ENCODE results near the gene PIK3R3. TPM values are rescaled to one million over a fixed set of nuclear protein-coding genes. Genes with fewer than 3 reads are reported as not detected.
A peak's percentile ranks its signal among the peaks of the same experiment; 100 is the strongest.

The PIK3R3 gene
- total and polyA plus RNA-seq, 11 donors, result 11.8 to 54.1 (median 41.9) TPM

- DNase-seq (no peak), ATAC-seq (peak in 3 of 4 donors; percentile 60 to 70 (median 65))
- Histone ChIP-seq H3K27ac (peak overlapping the region in 2 of 12 donors; percentile 2 to 30), H3K36me3 (peaks cover 0 to 3% (median 0%) of the 10 kb centered on the region in 9 donors), H3K9me3 (peaks cover 0 to 3% (median 0%) of the 10 kb centered on the region in 12 donors), H3K4me1 (peaks cover 0 to 35% (median 15%) of the 10 kb centered on the region in 12 donors), H3K4me3 (no peak overlapping the region), H3K27me3 (no peaks in the 10 kb centered on the region)
- no peak for TF ChIP-seq POLR2A (IDR thresholded peaks at IDR 0.05)
- no peak for TF ChIP-seq CTCF (IDR thresholded peaks at IDR 0.05)
- 33 to 60% (median 46%) methylated on average over 1 of the region's 1 CpG for WGBS, 4 donors
- intact Hi-C loops (cut with DNase I), result loop anchor here in 1 of 10 donors (5.0 kb wide), 2 partner anchors 47 to 82 kb away; partner anchors contain the start of gene PIK3R3
Observed at GRCh38 chr1:46084553-46085451, 47.6 kb downstream of the PIK3R3 start.

- DNase-seq, result no peak
- peaks cover 0 to 3% (median 0%) of the 10 kb centered on the region in 12 donors for H3K9me3 ChIP-seq
- no peaks in the 10 kb centered on the region for H3K27me3 ChIP-seq
- ATAC-seq, result no peak
- intact Hi-C loops (cut with DNase I), result loop anchor here in 1 of 10 donors (5.0 kb wide), 2 partner anchors 49 to 84 kb away; partner anchors contain the start of gene PIK3R3
- no peak overlapping the region for H3K4me3 ChIP-seq
- peaks cover 0 to 12% (median 0%) of the 10 kb centered on the region in 9 donors for H3K36me3 ChIP-seq
- TF ChIP-seq CTCF (IDR thresholded peaks at IDR 0.05) (no peak), POLR2A (IDR thresholded peaks at IDR 0.05) (no peak)
- H3K4me1 ChIP-seq, result peaks cover 0 to 33% (median 15%) of the 10 kb centered on the region in 12 donors
- no peak overlapping the region for H3K27ac ChIP-seq
Observed at GRCh38 chr1:46083579-46083978, 48.9 kb downstream of the PIK3R3 start.

GRCh38 chr1:46081619-46082018 is 50.8 kb downstream of the PIK3R3 start:
- Histone ChIP-seq H3K36me3 (peaks cover 0 to 25% (median 0%) of the 10 kb centered on the region in 9 donors), H3K4me1 (peaks cover 0 to 29% (median 16%) of the 10 kb centered on the region in 12 donors), H3K27ac (peak overlapping the region in 7 of 12 donors; percentile 17 to 43 (median 30)), H3K4me3 (no peak overlapping the region), H3K27me3 (no peaks in the 10 kb centered on the region), H3K9me3 (peaks cover 0 to 3% (median 0%) of the 10 kb centered on the region in 12 donors)
- 56 to 71% (median 63%) methylated on average over 1 of the region's 1 CpG for WGBS, 4 donors
- intact Hi-C loops (cut with DNase I), result loop anchor here in 1 of 10 donors (5.0 kb wide), 2 partner anchors 51 to 86 kb away; partner anchors contain the start of gene PIK3R3
- no peak for TF ChIP-seq POLR2A (IDR thresholded peaks at IDR 0.05)
- TF ChIP-seq CTCF (IDR thresholded peaks at IDR 0.05), result no peak
- ATAC-seq, result peak in 2 of 4 donors; percentile 15 to 53
- no peak for DNase-seq

GRCh38 chr1:46081206-46081605 is 51.2 kb downstream of the PIK3R3 start:
- TF ChIP-seq POLR2A (IDR thresholded peaks at IDR 0.05) (no peak), CTCF (IDR thresholded peaks at IDR 0.05) (no peak)
- intact Hi-C loops (cut with DNase I), result loop anchor here in 1 of 10 donors (5.0 kb wide), 2 partner anchors 51 to 86 kb away; partner anchors contain the start of gene PIK3R3
- H3K36me3 ChIP-seq, result peaks cover 0 to 29% (median under 1%) of the 10 kb centered on the region in 9 donors
- no peak overlapping the region for H3K4me3 ChIP-seq
- ATAC-seq, result peak in 1 of 4 donors; percentile 31
- 63 to 68% (median 65%) methylated on average over 7 of the region's 7 CpGs for WGBS, 4 donors
- H3K27me3 ChIP-seq, result no peaks in the 10 kb centered on the region
- H3K9me3 ChIP-seq, result peaks cover 0 to 3% (median 0%) of the 10 kb centered on the region in 12 donors
- DNase-seq, result no peak
- H3K27ac ChIP-seq, result peak overlapping the region in 7 of 12 donors; percentile 17 to 43 (median 30)
- H3K4me1 ChIP-seq, result peaks cover 0 to 25% (median 15%) of the 10 kb centered on the region in 12 donors
